Measurements from ENCODE around the gene MFAP1. TPM values are rescaled to one million over a fixed set of nuclear protein-coding genes. Genes with fewer than 3 reads are reported as not detected.
A peak's percentile ranks its signal among the peaks of the same experiment; 100 is the strongest.
"Not testable (repeated sequence)": the region's sequence is repeated elsewhere in the genome, so short reads cannot be mapped to it uniquely, and the experiment has no call there.

Gene MFAP1
- total RNA-seq, 3 donors from 2014 or later (not counting 1 experiment from before 2014, with no cell fraction given), result 10.2 to 13.3 (median 12.3) TPM

DNA sequence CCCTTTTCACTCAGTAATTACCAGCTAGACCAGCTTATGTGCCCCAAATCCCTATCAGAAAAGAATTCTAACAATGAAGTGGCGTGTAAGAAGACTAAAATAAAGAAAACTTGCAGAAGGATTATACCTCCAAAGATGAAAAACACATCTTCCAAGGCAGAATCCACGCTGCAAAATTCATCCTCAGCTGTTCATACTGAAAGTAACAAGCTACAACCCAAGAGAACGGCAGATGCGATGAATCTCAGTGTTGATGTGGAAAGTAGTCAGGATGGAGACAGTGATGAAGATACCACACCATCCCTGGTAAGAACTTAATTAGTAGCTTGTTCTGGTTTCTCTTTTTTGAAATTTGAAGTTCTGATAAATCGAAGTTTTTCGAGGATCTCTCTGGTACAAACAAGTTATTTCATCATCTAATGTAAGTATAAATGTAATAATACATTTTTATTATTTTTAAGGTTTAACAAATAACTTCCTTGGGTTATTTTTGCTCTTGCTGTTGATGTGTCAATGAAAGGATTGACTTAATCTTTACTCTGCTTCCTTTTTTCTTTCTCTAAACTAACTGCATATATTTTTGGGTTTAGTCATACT, 3.7 kb upstream of the MFAP1 start:
- Mint-ChIP-seq H3K36me3 (no peaks in the 10 kb centered on the region), H3K27ac (peak overlapping the region; percentile 86 to 99), H3K4me3 (peak overlapping the region; percentile 90), H3K9me3 (no peaks in the 10 kb centered on the region), H3K4me1 (peaks cover 30 to 44% of the 10 kb centered on the region in 2 donors), H3K27me3 (ENCODE audit: low read depth in 2 of 2) (no peaks in the 10 kb centered on the region)
- no peak for ATAC-seq
- H3K27me3 ChIP-seq (ENCODE audit: control insufficient read depth, insufficient read depth, low read length), result no peaks in the 10 kb centered on the region
- TF ChIP-seq, protein P1, sequence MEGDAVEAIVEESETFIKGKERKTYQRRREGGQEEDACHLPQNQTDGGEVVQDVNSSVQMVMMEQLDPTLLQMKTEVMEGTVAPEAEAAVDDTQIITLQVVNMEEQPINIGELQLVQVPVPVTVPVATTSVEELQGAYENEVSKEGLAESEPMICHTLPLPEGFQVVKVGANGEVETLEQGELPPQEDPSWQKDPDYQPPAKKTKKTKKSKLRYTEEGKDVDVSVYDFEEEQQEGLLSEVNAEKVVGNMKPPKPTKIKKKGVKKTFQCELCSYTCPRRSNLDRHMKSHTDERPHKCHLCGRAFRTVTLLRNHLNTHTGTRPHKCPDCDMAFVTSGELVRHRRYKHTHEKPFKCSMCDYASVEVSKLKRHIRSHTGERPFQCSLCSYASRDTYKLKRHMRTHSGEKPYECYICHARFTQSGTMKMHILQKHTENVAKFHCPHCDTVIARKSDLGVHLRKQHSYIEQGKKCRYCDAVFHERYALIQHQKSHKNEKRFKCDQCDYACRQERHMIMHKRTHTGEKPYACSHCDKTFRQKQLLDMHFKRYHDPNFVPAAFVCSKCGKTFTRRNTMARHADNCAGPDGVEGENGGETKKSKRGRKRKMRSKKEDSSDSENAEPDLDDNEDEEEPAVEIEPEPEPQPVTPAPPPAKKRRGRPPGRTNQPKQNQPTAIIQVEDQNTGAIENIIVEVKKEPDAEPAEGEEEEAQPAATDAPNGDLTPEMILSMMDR (IDR thresholded peaks at IDR 0.05), result no peak
- 23% methylated on average over 2 of the region's 6 CpGs for WGBS (ENCODE audit: insufficient coverage)
- peak in 1 of 2 donors; percentile 52 for DNase-seq
- intact Hi-C loops (cut with micrococcal nuclease), result no loop called here
- H3K27ac ChIP-seq (ENCODE audit: low read length), result peak overlapping the region; percentile 85
- H3K9me3 ChIP-seq (ENCODE audit: control insufficient read depth, insufficient read depth, low read length), result no peaks in the 10 kb centered on the region
- peaks cover 37% of the 10 kb centered on the region for H3K4me1 ChIP-seq (ENCODE audit: control insufficient read depth, insufficient read depth, low read length)
- no peaks in the 10 kb centered on the region for H3K36me3 ChIP-seq (ENCODE audit: control insufficient read depth, insufficient read depth, low read length)
- H3K4me3 ChIP-seq (ENCODE audit: low read length), result no peak overlapping the region

DNA sequence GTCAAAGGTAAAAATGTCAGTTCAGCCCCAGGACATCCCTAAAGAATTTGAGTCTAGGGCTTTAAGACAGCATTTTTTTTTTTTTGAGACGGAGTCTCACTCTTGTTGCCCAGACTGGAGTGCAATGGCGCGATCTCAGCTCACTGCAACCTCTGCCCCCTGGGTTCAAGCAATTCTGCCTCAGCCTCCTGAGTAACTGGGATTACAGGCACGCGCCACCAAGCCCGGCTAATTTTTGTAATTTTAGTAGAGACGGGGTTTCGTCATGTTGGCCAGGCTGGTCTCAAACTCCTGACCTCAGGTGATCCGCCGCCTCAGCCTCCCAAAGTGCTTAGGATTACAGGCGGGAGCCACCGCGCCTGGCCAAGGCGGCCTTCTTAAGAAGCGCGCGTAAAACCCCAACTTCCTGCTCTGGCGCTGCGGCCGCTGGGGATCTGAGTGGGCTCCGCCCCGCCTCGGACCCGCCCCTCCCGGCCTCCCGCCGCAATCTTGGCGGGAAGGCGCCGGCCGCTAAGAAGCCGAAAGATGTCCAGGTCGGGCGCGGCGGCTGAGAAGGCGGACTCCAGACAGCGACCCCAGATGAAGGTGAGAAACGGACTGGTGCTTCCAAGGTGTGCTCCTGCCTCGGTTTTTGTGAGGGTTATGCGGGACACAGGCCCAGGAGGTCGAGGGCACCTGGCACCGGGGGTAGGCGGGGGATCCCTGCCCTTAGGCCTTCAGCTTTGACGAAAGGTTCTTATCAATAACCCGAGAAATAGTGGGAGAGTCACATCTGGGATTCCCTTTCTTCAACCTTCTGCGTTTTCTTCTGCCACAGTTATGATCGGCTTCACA, 2.2 kb upstream of the MFAP1 start, which contains the start of gene WDR76:
Gene WDR76 (plus strand): TSS at position 495 of the 834 bp plus-strand sequence. CDS start 31 bp downstream, at position 526.
- Mint-ChIP-seq H3K4me1 (peaks cover 33 to 41% of the 10 kb centered on the region in 2 donors), H3K4me3 (peak within 1 kb of the TSS; percentile 90), H3K27ac (peak within 1 kb of the TSS; percentile 86 to 99), H3K27me3 (ENCODE audit: low read depth in 2 of 2) (no peaks in the 10 kb centered on the region), H3K36me3 (no peaks in the 10 kb centered on the region), H3K9me3 (no peaks in the 10 kb centered on the region)
- H3K4me1 ChIP-seq (ENCODE audit: control insufficient read depth, insufficient read depth, low read length), result peaks cover 34% of the 10 kb centered on the region
- DNase-seq (peak; percentile 68 to 85), ATAC-seq (peak; percentile 67 to 76 (median 70))
- peak within 1 kb of the TSS; percentile 58 for H3K4me3 ChIP-seq (ENCODE audit: low read length)
- no peaks in the 10 kb centered on the region for H3K27me3 ChIP-seq (ENCODE audit: control insufficient read depth, insufficient read depth, low read length)
- no peaks in the 10 kb centered on the region for H3K9me3 ChIP-seq (ENCODE audit: control insufficient read depth, insufficient read depth, low read length)
- intact Hi-C loops (cut with micrococcal nuclease), result no loop called here
- peak within 1 kb of the TSS; percentile 85 for H3K27ac ChIP-seq (ENCODE audit: low read length)
- TF ChIP-seq, protein P1 (IDR thresholded peaks at IDR 0.05), result no peak
- H3K36me3 ChIP-seq (ENCODE audit: control insufficient read depth, insufficient read depth, low read length), result peaks cover 3% of the 10 kb centered on the region
- WGBS (ENCODE audit: insufficient coverage), result 7% methylated on average over 47 of the region's 48 CpGs

DNA sequence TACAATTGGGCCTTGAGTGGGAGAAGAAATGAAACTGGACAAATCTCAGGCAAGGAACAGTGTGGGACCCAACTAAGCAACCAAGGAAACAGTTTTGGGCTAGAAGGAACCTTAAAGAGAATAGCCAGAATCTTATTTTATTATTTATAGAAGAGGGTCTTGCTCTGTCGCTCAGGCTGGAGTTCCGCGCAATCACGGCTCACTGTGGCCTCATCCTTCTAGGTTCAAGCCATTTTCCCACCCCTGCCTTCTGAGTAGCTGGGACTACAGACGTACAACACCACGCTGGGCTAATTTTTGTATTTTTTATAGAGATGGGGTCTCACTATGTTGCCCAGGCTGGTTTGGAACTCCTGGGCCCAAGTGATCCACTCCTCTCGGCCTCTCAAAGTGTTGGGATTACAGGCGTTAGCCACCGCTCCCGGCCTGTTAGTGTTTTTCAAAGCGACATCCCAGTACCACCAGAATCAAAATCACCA, 1.6 kb upstream of the MFAP1 start:
- WGBS (ENCODE audit: insufficient coverage), result 96% methylated on average over 11 of the region's 11 CpGs
- Histone ChIP-seq H3K4me3 (ENCODE audit: low read length) (no peak overlapping the region), H3K9me3 (ENCODE audit: control insufficient read depth, insufficient read depth, low read length) (no peaks in the 10 kb centered on the region), H3K27ac (ENCODE audit: low read length) (peak overlapping the region; percentile 85), H3K27me3 (ENCODE audit: control insufficient read depth, insufficient read depth, low read length) (no peaks in the 10 kb centered on the region), H3K36me3 (ENCODE audit: control insufficient read depth, insufficient read depth, low read length) (peaks cover 3% of the 10 kb centered on the region), H3K4me1 (ENCODE audit: control insufficient read depth, insufficient read depth, low read length) (peaks cover 34% of the 10 kb centered on the region)
- Mint-ChIP-seq H3K4me1 (peaks cover 39 to 45% of the 10 kb centered on the region in 2 donors), H3K4me3 (peak overlapping the region; percentile 90), H3K9me3 (no peaks in the 10 kb centered on the region), H3K27ac (peak overlapping the region; percentile 86 to 99), H3K36me3 (no peaks in the 10 kb centered on the region), H3K27me3 (ENCODE audit: low read depth in 2 of 2) (no peaks in the 10 kb centered on the region)
- intact Hi-C loops (cut with micrococcal nuclease), result no loop called here
- DNase-seq, result no peak
- ATAC-seq, result no peak
- TF ChIP-seq, protein P1 (IDR thresholded peaks at IDR 0.05), result no peak

DNA sequence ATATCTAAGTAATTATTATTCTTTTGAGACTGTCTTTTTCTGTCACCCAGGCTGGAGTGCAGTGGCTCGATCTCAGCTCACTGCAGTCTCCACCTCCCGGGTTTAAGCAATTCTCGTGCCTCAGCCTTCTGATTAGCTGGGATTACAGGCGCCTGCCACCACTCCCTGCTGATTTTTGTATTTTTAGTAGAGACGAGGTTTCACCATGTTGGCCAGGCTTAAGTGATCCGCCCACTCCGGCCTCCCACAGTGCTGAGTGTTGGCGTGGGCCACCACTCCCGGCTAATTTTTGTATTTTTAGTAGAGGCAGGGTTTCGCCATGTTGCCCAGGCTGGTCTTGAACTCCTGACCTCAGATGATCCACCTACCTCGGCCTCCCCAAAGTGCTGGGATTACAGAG, 815 bp upstream of the MFAP1 start:
- DNase-seq; H3K36me3 Mint-ChIP-seq; H3K27ac ChIP-seq (ENCODE audit: low read length); H3K9me3 ChIP-seq (ENCODE audit: control insufficient read depth, insufficient read depth, low read length); H3K36me3 ChIP-seq (ENCODE audit: control insufficient read depth, insufficient read depth, low read length); ATAC-seq; H3K9me3 Mint-ChIP-seq; intact Hi-C loops (cut with micrococcal nuclease); H3K27me3 Mint-ChIP-seq (ENCODE audit: low read depth in 2 of 2); H3K27me3 ChIP-seq (ENCODE audit: control insufficient read depth, insufficient read depth, low read length); H3K4me3 ChIP-seq (ENCODE audit: low read length): not testable (repeated sequence)
- H3K4me1 Mint-ChIP-seq, result peaks cover 41 to 46% of the 10 kb centered on the region in 2 donors
- H3K4me1 ChIP-seq (ENCODE audit: control insufficient read depth, insufficient read depth, low read length), result peaks cover 34% of the 10 kb centered on the region
- H3K4me3 Mint-ChIP-seq, result peak overlapping the region; percentile 90
- WGBS (ENCODE audit: insufficient coverage), result 98% methylated on average over 11 of the region's 11 CpGs
- H3K27ac Mint-ChIP-seq, result peak overlapping the region; percentile 86 to 99
